SK-N-SH (cell line): ENCODE measurements around the gene IGF2BP3. TPM values are rescaled to one million over a fixed set of nuclear protein-coding genes. Genes with fewer than 3 reads are reported as not detected.

Experiments
- CTCF ChIA-PET: fragments of 300-600, 350-600 bp; formaldehyde crosslinking; extraction: SDS; loops from one replicate; lab custom pipeline; 2021; lab: Yijun Ruan, JAX
- POLR2A ChIA-PET: fragments of 350-600 bp; sonication (Branson Sonifier 250); formaldehyde crosslinking; extraction: SDS; loops from one replicate; lab custom pipeline; 2020; ENCODE audit warnings: antibody characterized with exemption, inconsistent platforms; lab: Yijun Ruan, JAX
- DNase-seq: peaks from one replicate; pipeline ENCODE4 v3.0.0; 2012
- H2AFZ ChIP-seq: fragments of 200-600 bp; sonication (generic); 2 replicates; pipeline ENCODE4 v1.8.1; 2016; ENCODE audit warnings: antibody characterized with exemption, mild to moderate bottlenecking, low read depth
- H3F3A ChIP-seq: fragments of 200-600 bp; sonication (generic); replicated peaks from 2 replicates; pipeline ENCODE3; 2016; ENCODE audit warnings: antibody characterized with exemption, mild to moderate bottlenecking; ENCODE audit not compliant: insufficient read depth
- H3K27ac ChIP-seq, 2 experiments: fragments of 200-500 bp in 1 of 2; fragments of 200-600 bp in 1 of 2; sonication (Bioruptor generic) in 1 of 2; sonication (generic), shearing (Covaris generic) in 1 of 2; 2 replicates each; pipeline versions ENCODE4 v1.5.1 to v1.6.1; 2014 to 2016; ENCODE audit warnings: low read depth in 2 of 2, inconsistent platforms in 1 of 2, low read length in 1 of 2, mild to moderate bottlenecking in 1 of 2, mixed read lengths in 1 of 2
- H3K27me3 ChIP-seq: fragments of 200-600 bp; sonication (generic), shearing (Covaris generic); 2 replicates; pipeline ENCODE4 v1.6.1; 2016; ENCODE audit warnings: mixed run types; ENCODE audit not compliant: insufficient read depth
- H3K36me3 ChIP-seq, 2 experiments: fragments of 200-500 bp in 1 of 2; fragments of 200-600 bp in 1 of 2; sonication (Bioruptor generic) in 1 of 2; sonication (generic) in 1 of 2; replicated peaks in 1 of 2; 2 replicates each; pipeline versions ENCODE3 to v1.5.1; 2014 to 2016; ENCODE audit warnings: low read length in 1 of 2, mild to moderate bottlenecking in 1 of 2; ENCODE audit not compliant: insufficient read depth in 2 of 2, control insufficient read depth in 1 of 2
- H3K4me1 ChIP-seq, 2 experiments: fragments of 200-500 bp in 1 of 2; fragments of 200-600 bp in 1 of 2; sonication (Bioruptor generic) in 1 of 2; sonication (generic), shearing (Covaris generic) in 1 of 2; 2 replicates each; pipeline versions ENCODE4 v1.5.1 to v1.6.1; 2014 to 2016; ENCODE audit warnings: low read depth in 1 of 2, low read length in 1 of 2, mixed run types in 1 of 2; ENCODE audit not compliant: insufficient read depth in 2 of 2, control insufficient read depth in 1 of 2
- H3K4me2 ChIP-seq: fragments of 200-600 bp; sonication (generic), shearing (Covaris generic); 2 replicates; pipeline ENCODE4 v1.6.1; 2017; ENCODE audit warnings: mixed run types
- H3K4me3 ChIP-seq, 2 experiments: fragments of 200-500 bp in 1 of 2; fragments of 200-600 bp in 1 of 2; sonication (Bioruptor generic) in 1 of 2; sonication (generic), shearing (Covaris generic) in 1 of 2; 2 replicates each; pipeline versions ENCODE4 v1.5.1 to v1.8.1; 2014 to 2016; ENCODE audit warnings: low read depth in 2 of 2, inconsistent platforms in 1 of 2, low read length in 1 of 2, mild to moderate bottlenecking in 1 of 2, mixed read lengths in 1 of 2, moderate library complexity in 1 of 2
- H3K79me2 ChIP-seq: fragments of 200-600 bp; sonication (generic); 2 replicates; pipeline ENCODE4 v1.8.1; 2017; ENCODE audit warnings: mild to moderate bottlenecking; ENCODE audit not compliant: insufficient read depth
- H3K9ac ChIP-seq: fragments of 200-600 bp; sonication (generic); 2 replicates; pipeline ENCODE4 v1.6.1; 2017; ENCODE audit warnings: mixed run types
- H3K9me2 ChIP-seq: fragments of 200-600 bp; sonication (generic); 2 replicates; pipeline ENCODE4 v1.6.1; 2017; ENCODE audit warnings: mixed run types
- H3K9me3 ChIP-seq: fragments of 200-600 bp; sonication (generic); 2 replicates; pipeline ENCODE4 v1.6.1; 2017; ENCODE audit warnings: mixed run types, mild to moderate bottlenecking, moderate library complexity
- H4K20me1 ChIP-seq: fragments of 200-600 bp; sonication (generic); 2 replicates; pipeline ENCODE4 v1.6.1; 2017; ENCODE audit warnings: mild to moderate bottlenecking, mixed run types; ENCODE audit not compliant: insufficient read depth
- CHD2 ChIP-seq: fragments of 150-350 bp; IDR thresholded peaks from 2 replicates; pipeline ENCODE4 v1.6.1; 2018; ENCODE audit warnings: low read length; ENCODE audit not compliant: partially characterized antibody
- CTCF ChIP-seq: fragments of 200-600 bp; sonication (generic); IDR thresholded peaks from 2 replicates; pipeline ENCODE4 v1.6.1; 2017; ENCODE audit warnings: antibody characterized with exemption, mild to moderate bottlenecking, moderate library complexity
- ELF1 ChIP-seq: IDR thresholded peaks from 2 replicates; pipeline ENCODE4 v1.4.0; 2012
- FOSL2 ChIP-seq: IDR thresholded peaks from 2 replicates; pipeline ENCODE4 v1.4.0; 2012; ENCODE audit warnings: low read depth, mild to moderate bottlenecking, moderate library complexity, borderline replicate concordance
- GATA2 ChIP-seq: sonication (generic); formaldehyde crosslinking; IDR thresholded peaks from 2 replicates; pipeline ENCODE4 v1.5.0; 2020; ENCODE audit warnings: mild to moderate bottlenecking, missing genetic modification reagents
- MXI1 ChIP-seq: IDR thresholded peaks from 2 replicates; pipeline ENCODE4 v1.6.1; 2012; ENCODE audit warnings: mild to moderate bottlenecking, low read depth, low read length, improper control_type of control experiment
- PBX3 ChIP-seq: IDR thresholded peaks from 2 replicates; pipeline ENCODE4; 2012
- RAD21 ChIP-seq: IDR thresholded peaks from 2 replicates; pipeline ENCODE4 v1.6.1; 2012; ENCODE audit warnings: mild to moderate bottlenecking, low read length
- RCOR1 ChIP-seq: fragments of 150-350 bp; IDR thresholded peaks from 2 replicates; pipeline ENCODE4 v1.6.1; 2017; ENCODE audit warnings: antibody characterized with exemption, low read length
- SIN3A ChIP-seq: IDR thresholded peaks from 2 replicates; pipeline ENCODE4 v1.6.1; 2012; ENCODE audit warnings: low read depth, mild to moderate bottlenecking, low read length, moderate library complexity, borderline replicate concordance
- SMC3 ChIP-seq: IDR thresholded peaks from 2 replicates; pipeline ENCODE4 v1.6.1; 2012; ENCODE audit warnings: low read depth, low read length, improper control_type of control experiment
- TCF12 ChIP-seq: IDR thresholded peaks from 2 replicates; pipeline ENCODE4 v1.4.0; 2012
- WGBS: methylation state at CpG from one replicate; pipeline ENCODE4 v1.1.6; 2017; ENCODE audit warnings: low lambda C conversion rate; 5-methylcytosine and 5-hydroxymethylcytosine counted together
- polyA plus RNA-seq, 3 experiments: library from polyadenylated mRNA; depleted of rRNA; stranded (reverse); fragments of >200 nt; gene quantifications; 2 replicates each; pipeline ENCODE4 v1.2.3, GENCODE V29; 2012

Gene IGF2BP3
- polyA plus RNA-seq, 1 of the 3 experiments (the other 2 are of a cell fraction) = 34.4 TPM

- H3K27me3 ChIP-seq = no peaks in the 10 kb centered on the region
- H3F3A ChIP-seq = no peaks in the 10 kb centered on the region
- peak overlapping the region; percentile 52; the same call in 1 of the 2 replicates for H3K4me2 ChIP-seq
- DNase-seq = peak; percentile 48
- CTCF ChIA-PET = interaction anchor here (0.6 to 3.1 kb wide), 18 partner anchors 9 to 278 kb away, joined by 3 to 21 read pairs (median 4); no protein-coding TSS in a partner anchor
- no peak overlapping the region for H2AFZ ChIP-seq
- peak overlapping the region; percentile 17; the same call in 1 of the 2 replicates for H3K9ac ChIP-seq
- H4K20me1 ChIP-seq = peaks cover 98% of the 10 kb centered on the region
- POLR2A ChIA-PET = interaction anchor here (0.8 to 1.5 kb wide), 2 partner anchors 8 to 12 kb away, joined by 4 to 6 read pairs; no protein-coding TSS in a partner anchor
- H3K79me2 ChIP-seq = peaks cover 100% of the 10 kb centered on the region
- peaks cover 30 to 36% of the 10 kb centered on the region in 2 experiments for H3K4me1 ChIP-seq
- peaks cover 8 to 33% of the 10 kb centered on the region in 2 experiments for H3K36me3 ChIP-seq
- H3K9me3 ChIP-seq = no peaks in the 10 kb centered on the region
- 66% methylated on average over 2 of the region's 2 CpGs for WGBS
- peak overlapping the region in 1 of 2 experiments; percentile 28; a peak in 3 of 4 replicates for H3K27ac ChIP-seq
- no peak for TF ChIP-seq TCF12
- peak; percentile 57 for TF ChIP-seq CHD2
- TF ChIP-seq ELF1 = no peak
- 0 out of 2 replicates have a peak, but pooled peaks have one; percentile 44 for TF ChIP-seq SIN3A
- peak; percentile 65 for TF ChIP-seq CTCF
- peak; percentile 73 for TF ChIP-seq RAD21
- TF ChIP-seq RCOR1 = peak; percentile 42; the same call in 1 of the 2 replicates
- TF ChIP-seq PBX3 = peak; percentile 45
- peak; percentile 45 for TF ChIP-seq GATA2
- TF ChIP-seq SMC3 = peak; percentile 48; the same call in 1 of the 2 replicates
- TF ChIP-seq, all 33 proteins: peak for 8
- Histone ChIP-seq H3K4me3 (no peak overlapping the region), H3K9me2 (no peaks in the 10 kb centered on the region)
Observed at GRCh38 chr7:23462846-23463245, 7.4 kb downstream of the IGF2BP3 start.

GRCh38 chr7:23458044-23458443 lies 12.2 kb downstream of the IGF2BP3 start:
- no peak for TF ChIP-seq PBX3
- TF ChIP-seq FOSL2 = no peak
- no peak for TF ChIP-seq MXI1
- TF ChIP-seq RAD21 = no peak
- Histone ChIP-seq H2AFZ (no peak overlapping the region), H3K27me3 (no peaks in the 10 kb centered on the region), H3K79me2 (peaks cover 100% of the 10 kb centered on the region), H3K4me3 (no peak overlapping the region), H3K9ac (no peak overlapping the region), H3K4me1 (peaks cover 1 to 4% of the 10 kb centered on the region in 2 experiments; a peak in 3 of 4 replicates), H3K36me3 (peaks cover 4 to 37% of the 10 kb centered on the region in 2 experiments), H3K9me2 (no peaks in the 10 kb centered on the region), H3F3A (peaks cover 4% of the 10 kb centered on the region), H3K4me2 (no peak overlapping the region), H3K9me3 (no peaks in the 10 kb centered on the region), H3K27ac (no peak overlapping the region), H4K20me1 (peaks cover 99% of the 10 kb centered on the region)
- WGBS = 94% methylated on average over 3 of the region's 3 CpGs
- ChIA-PET CTCF (interaction anchor here (1.8 to 6.8 kb wide), 4 partner anchors 24 to 273 kb away, joined by 5 to 45 read pairs (median 9); no protein-coding TSS in a partner anchor), POLR2A (no interaction called here)
- no peak for DNase-seq
